Stomach (tissue), 4 donors: Measurements from ENCODE around the gene TTC4.

Experiments
- CTCF ChIP-seq, 7 experiments: fragments of 450-650 bp in 4 of 7; fragments of 200-600 bp in 3 of 7; sonication (generic) in 3 of 7; IDR thresholded peaks; one replicate each; pipeline ENCODE4 v1.5.1; 2016 to 2019; ENCODE audit warnings: antibody characterized with exemption in 7 of 7, control low read depth in 2 of 7, mild to moderate bottlenecking in 1 of 7
- EP300 ChIP-seq: sonication (generic); formaldehyde crosslinking; IDR thresholded peaks from one replicate; pipeline ENCODE4 v1.6.1; 2017; ENCODE audit warnings: antibody characterized with exemption
- POLR2A ChIP-seq, 4 donors: fragments of 450-650 bp; IDR thresholded peaks; one replicate each; pipeline ENCODE4 v1.6.1; 2016; ENCODE audit warnings: antibody characterized with exemption in 4 of 4, control low read depth in 2 of 4, mild to moderate bottlenecking in 1 of 4, moderate library complexity in 1 of 4
- POLR2AphosphoS5 ChIP-seq, 3 donors: sonication (generic); formaldehyde crosslinking; IDR thresholded peaks; one replicate each; pipeline ENCODE4 v1.6.1; 2016; ENCODE audit warnings: antibody characterized with exemption in 3 of 3

- TF ChIP-seq CTCF (IDR thresholded peaks at IDR 0.05) (no peak), POLR2AphosphoS5 (IDR thresholded peaks at IDR 0.05) (no peak), POLR2A (IDR thresholded peaks at IDR 0.05) (no peak), EP300 (no peak)
These were observed 21.0 kb downstream of the TTC4 start for GRCh38 chr1:54736685-54737084.
